HEK293 (cell line): ENCODE data around the gene TPSG1.
A peak's percentile ranks its signal among the peaks of the same experiment; 100 is the strongest.

Experiments
- CTCF ChIA-PET: fragments of 350-600 bp; formaldehyde crosslinking; extraction: SDS; loops from one replicate; lab custom pipeline; 2021; ENCODE audit warnings: antibody characterized with exemption; lab: Yijun Ruan, JAX
- POLR2A ChIA-PET: fragments of 300-600 bp; formaldehyde crosslinking; extraction: SDS; loops from one replicate; lab custom pipeline; 2020; ENCODE audit warnings: antibody characterized with exemption, inconsistent platforms; lab: Yijun Ruan, JAX
- H3K27ac ChIP-seq: fragments of 200-500 bp; sonication (Bioruptor generic); 2 replicates; pipeline ENCODE4 v1.5.1; 2014; ENCODE audit warnings: low read depth, low read length, control low read depth, inconsistent platforms; ENCODE audit errors: extremely low read depth
- H3K36me3 ChIP-seq, 2 experiments: fragments of 200-500 bp in 1 of 2; sonication (Bioruptor generic) in 1 of 2; 1 replicate in 1 of 2; 2 replicates in 1 of 2; pipeline ENCODE4 v1.5.1; 2014 to 2017; ENCODE audit warnings: inconsistent platforms in 2 of 2, low read length in 2 of 2; ENCODE audit not compliant: control insufficient read depth in 2 of 2, insufficient read depth in 1 of 2
- H3K4me1 ChIP-seq: fragments of 200-500 bp; sonication (Bioruptor generic); 2 replicates; pipeline ENCODE4 v1.5.1; 2014; ENCODE audit warnings: mild to moderate bottlenecking, low read length, inconsistent platforms; ENCODE audit not compliant: control insufficient read depth, insufficient read depth
- H3K4me3 ChIP-seq: 2 replicates; pipeline ENCODE4 v1.5.1; 2011; ENCODE audit warnings: low read depth, mild to moderate bottlenecking, control low read depth, low read length, moderate library complexity
- H3K9me3 ChIP-seq: fragments of 200-500 bp; sonication (Bioruptor generic); 2 replicates; pipeline ENCODE4 v1.5.1; 2014; ENCODE audit warnings: low read depth, low read length, inconsistent platforms; ENCODE audit not compliant: control insufficient read depth, insufficient read depth
- EGR2 ChIP-seq: fragments of 450-650 bp; formaldehyde crosslinking; IDR thresholded peaks from 2 replicates; pipeline ENCODE4 v1.5.1; 2016; ENCODE audit warnings: low read depth, missing biosample characterization, missing genetic modification characterization
- GLIS2 ChIP-seq: fragments of 450-650 bp; formaldehyde crosslinking; IDR thresholded peaks from 2 replicates; pipeline ENCODE4 v1.5.1; 2016; ENCODE audit warnings: missing biosample characterization, missing genetic modification characterization
- KLF1 ChIP-seq: fragments of 450-650 bp; formaldehyde crosslinking; IDR thresholded peaks from 2 replicates; pipeline ENCODE4 v1.5.1; 2016; ENCODE audit warnings: missing biosample characterization, missing genetic modification characterization
- KLF10 ChIP-seq: fragments of 450-650 bp; IDR thresholded peaks from 2 replicates; pipeline ENCODE4 v1.5.1; 2018; ENCODE audit warnings: missing biosample characterization, mild to moderate bottlenecking, missing genetic modification characterization
- KLF9 ChIP-seq: fragments of 450-650 bp; formaldehyde crosslinking; IDR thresholded peaks from 2 replicates; pipeline ENCODE4 v1.5.1; 2016; ENCODE audit warnings: missing biosample characterization, missing genetic modification characterization, low read depth
- RBAK ChIP-seq: fragments of 450-650 bp; formaldehyde crosslinking; IDR thresholded peaks from 2 replicates; pipeline ENCODE4 v1.5.1; 2016; ENCODE audit warnings: missing biosample characterization, missing genetic modification characterization
- YY1 ChIP-seq: fragments of 450-650 bp; formaldehyde crosslinking; IDR thresholded peaks from 2 replicates; pipeline ENCODE4 v1.5.1; 2018; ENCODE audit warnings: missing biosample characterization, missing genetic modification characterization
- ZBTB7A ChIP-seq: fragments of 450-650 bp; formaldehyde crosslinking; IDR thresholded peaks from 2 replicates; pipeline ENCODE4 v1.5.1; 2016; ENCODE audit warnings: low read depth, missing biosample characterization, missing genetic modification characterization
- ZBTB8A ChIP-seq: fragments of 450-650 bp; formaldehyde crosslinking; IDR thresholded peaks from 2 replicates; pipeline ENCODE4 v1.5.1; 2016; ENCODE audit warnings: missing biosample characterization, missing genetic modification characterization
- ZFHX2 ChIP-seq: fragments of 450-650 bp; formaldehyde crosslinking; conservative IDR thresholded peaks from 2 replicates; pipeline ENCODE4 v1.5.1; 2016; ENCODE audit warnings: missing biosample characterization, missing genetic modification characterization
- ZIC2 ChIP-seq: fragments of 450-650 bp; formaldehyde crosslinking; IDR thresholded peaks from 2 replicates; pipeline ENCODE4 v1.5.1; 2016; ENCODE audit warnings: missing biosample characterization, missing genetic modification characterization
- ZNF175 ChIP-seq: fragments of 450-650 bp; formaldehyde crosslinking; IDR thresholded peaks from 2 replicates; pipeline ENCODE4 v1.5.1; 2016; ENCODE audit warnings: missing biosample characterization, missing genetic modification characterization
- ZNF184 ChIP-seq: fragments of 450-650 bp; IDR thresholded peaks from 2 replicates; pipeline ENCODE4 v1.5.1; 2018; ENCODE audit warnings: missing biosample characterization, mild to moderate bottlenecking, missing genetic modification characterization
- ZNF211 ChIP-seq: fragments of 450-650 bp; formaldehyde crosslinking; IDR thresholded peaks from 2 replicates; pipeline ENCODE4 v1.5.1; 2016; ENCODE audit warnings: low read depth, missing biosample characterization, missing genetic modification characterization
- ZNF335 ChIP-seq: fragments of 450-650 bp; formaldehyde crosslinking; conservative IDR thresholded peaks from 2 replicates; pipeline ENCODE4 v1.5.1; 2016; ENCODE audit warnings: missing biosample characterization, missing genetic modification characterization
- ZNF501 ChIP-seq: fragments of 450-650 bp; formaldehyde crosslinking; IDR thresholded peaks from 2 replicates; pipeline ENCODE4 v1.5.1; 2016; ENCODE audit warnings: missing biosample characterization, missing genetic modification characterization
- ZNF654 ChIP-seq: fragments of 450-650 bp; formaldehyde crosslinking; IDR thresholded peaks from 2 replicates; pipeline ENCODE4 v1.5.1; 2016; ENCODE audit warnings: low read depth, missing biosample characterization, missing genetic modification characterization
- ZNF664 ChIP-seq: fragments of 450-650 bp; formaldehyde crosslinking; IDR thresholded peaks from 2 replicates; pipeline ENCODE4 v1.5.1; 2016; ENCODE audit warnings: missing biosample characterization, missing genetic modification characterization
- TF ChIP-seq, protein P1 (sequence below): fragments of 450-650 bp; formaldehyde crosslinking; IDR thresholded peaks from 2 replicates; pipeline ENCODE4 v1.5.1; 2016; ENCODE audit warnings: missing biosample characterization, missing genetic modification characterization
- TF ChIP-seq, protein P2 (sequence below): fragments of 450-650 bp; formaldehyde crosslinking; IDR thresholded peaks from 2 replicates; pipeline ENCODE4 v1.5.1; 2016; ENCODE audit warnings: missing biosample characterization, missing genetic modification characterization
- TF ChIP-seq, protein P3 (sequence below): fragments of 450-650 bp; formaldehyde crosslinking; IDR thresholded peaks from 2 replicates; pipeline ENCODE4 v1.5.1; 2017; ENCODE audit warnings: missing biosample characterization, missing genetic modification characterization
- TF ChIP-seq, protein P4 (sequence below): sonication (generic); formaldehyde crosslinking; IDR thresholded peaks from 2 replicates; pipeline ENCODE4 v1.8.1; 2022; ENCODE audit warnings: mild to moderate bottlenecking, moderate library complexity, missing genetic modification reagents
- TF ChIP-seq, protein P5 (sequence below): fragments of 450-650 bp; formaldehyde crosslinking; IDR thresholded peaks from 2 replicates; pipeline ENCODE4 v1.5.1; 2016; ENCODE audit warnings: missing biosample characterization, missing genetic modification characterization

Gene TPSG1

DNA sequence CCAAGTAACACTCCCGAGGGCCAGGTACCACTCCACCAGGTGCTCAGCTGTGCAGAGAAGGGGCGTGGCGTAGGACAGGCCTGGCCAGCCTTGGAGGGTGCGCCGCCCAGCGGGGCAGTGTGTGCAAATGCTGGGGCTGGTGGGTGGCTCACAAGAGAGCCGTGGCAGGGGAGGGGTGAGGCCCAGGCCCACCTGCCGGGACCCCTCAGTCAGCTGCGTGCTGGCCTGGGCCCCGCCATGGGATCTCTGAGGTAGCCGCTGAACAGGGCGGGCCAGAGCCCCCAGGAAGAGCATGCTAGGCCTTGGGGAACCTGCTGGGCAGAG is 8.8 kb downstream of the TPSG1 start:
- Histone ChIP-seq H3K4me3 (no peak overlapping the region), H3K9me3 (no peaks in the 10 kb centered on the region), H3K36me3 (peaks cover 0 to 18% of the 10 kb centered on the region in 2 experiments; a peak in 1 of 3 replicates), H3K27ac (no peak overlapping the region), H3K4me1 (no peaks in the 10 kb centered on the region)
- CTCF ChIA-PET = no interaction called here
- POLR2A ChIA-PET = no interaction called here
- TF ChIP-seq KLF9 = 0 out of 2 replicates have a peak, but pooled peaks have one; percentile 27
- peak; percentile 12; the same call in 1 of the 2 replicates for TF ChIP-seq KLF1 (tag by site-specific recombination)
- peak; percentile 67 for TF ChIP-seq ZIC2 (tag by site-specific recombination)
- no peak for TF ChIP-seq ZNF184 (tag by site-specific recombination)
- no peak for TF ChIP-seq KLF10 (tag by site-specific recombination)

DNA sequence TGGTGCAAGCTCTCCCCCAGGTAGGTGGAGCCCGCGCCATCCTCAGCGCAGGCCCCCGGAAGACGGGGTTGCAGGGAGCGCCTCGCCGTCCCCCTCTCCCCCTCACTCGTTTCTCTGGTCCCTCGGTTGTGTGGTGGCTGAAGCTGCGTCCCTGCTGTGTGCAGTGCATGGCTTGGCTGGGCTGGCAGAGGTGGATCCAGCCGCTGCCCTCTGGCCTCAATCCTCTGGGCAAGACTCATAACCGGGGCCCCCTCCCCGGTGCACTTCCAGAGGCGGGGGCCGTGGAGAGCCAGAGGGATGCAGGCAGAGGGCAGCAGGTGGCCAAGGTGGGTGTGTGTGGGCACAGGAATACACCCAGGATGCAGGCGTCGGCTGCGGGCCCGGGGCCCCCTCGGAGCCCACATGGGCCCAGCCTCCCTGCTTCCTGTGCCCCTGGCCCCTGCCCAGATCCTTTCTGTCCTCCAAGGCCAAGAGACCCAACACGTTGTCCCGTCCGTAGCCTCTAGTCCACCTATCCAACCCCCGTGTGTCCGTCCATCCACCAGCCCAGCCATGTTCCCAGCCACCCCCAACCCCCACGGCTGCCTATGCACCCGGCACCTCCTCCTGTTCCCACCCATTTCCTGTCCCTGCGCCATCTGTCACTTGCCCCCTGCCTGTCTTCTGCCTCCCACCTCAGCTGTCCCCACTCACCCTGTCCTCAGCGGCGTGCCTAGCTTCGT is 9.3 kb downstream of the TPSG1 start:
- no peak for TF ChIP-seq ZNF175 (tag by site-specific recombination)
- TF ChIP-seq, protein P1, sequence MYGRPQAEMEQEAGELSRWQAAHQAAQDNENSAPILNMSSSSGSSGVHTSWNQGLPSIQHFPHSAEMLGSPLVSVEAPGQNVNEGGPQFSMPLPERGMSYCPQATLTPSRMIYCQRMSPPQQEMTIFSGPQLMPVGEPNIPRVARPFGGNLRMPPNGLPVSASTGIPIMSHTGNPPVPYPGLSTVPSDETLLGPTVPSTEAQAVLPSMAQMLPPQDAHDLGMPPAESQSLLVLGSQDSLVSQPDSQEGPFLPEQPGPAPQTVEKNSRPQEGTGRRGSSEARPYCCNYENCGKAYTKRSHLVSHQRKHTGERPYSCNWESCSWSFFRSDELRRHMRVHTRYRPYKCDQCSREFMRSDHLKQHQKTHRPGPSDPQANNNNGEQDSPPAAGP (tag by site-specific recombination) = peak; percentile 66; the same call in 1 of the 2 replicates
- TF ChIP-seq ZNF501 (tag by site-specific recombination) = no peak
- TF ChIP-seq KLF1 (tag by site-specific recombination) = 0 out of 2 replicates have a peak, but pooled peaks have one; percentile 36
- peak; percentile 85 for TF ChIP-seq EGR2
- no peak for TF ChIP-seq ZBTB7A (tag by site-specific recombination)
- TF ChIP-seq ZNF664 = no peak
- peak; percentile 63 for TF ChIP-seq ZFHX2 (tag by site-specific recombination)
- TF ChIP-seq, all 188 proteins: peak for 4
- H3K27ac ChIP-seq = no peak overlapping the region
- ChIA-PET POLR2A (no interaction called here), CTCF (no interaction called here)
- H3K4me3 ChIP-seq = no peak overlapping the region
- no peaks in the 10 kb centered on the region for H3K9me3 ChIP-seq
- H3K36me3 ChIP-seq = peaks cover 0 to 19% of the 10 kb centered on the region in 2 experiments; a peak in 1 of 3 replicates
- no peaks in the 10 kb centered on the region for H3K4me1 ChIP-seq

DNA sequence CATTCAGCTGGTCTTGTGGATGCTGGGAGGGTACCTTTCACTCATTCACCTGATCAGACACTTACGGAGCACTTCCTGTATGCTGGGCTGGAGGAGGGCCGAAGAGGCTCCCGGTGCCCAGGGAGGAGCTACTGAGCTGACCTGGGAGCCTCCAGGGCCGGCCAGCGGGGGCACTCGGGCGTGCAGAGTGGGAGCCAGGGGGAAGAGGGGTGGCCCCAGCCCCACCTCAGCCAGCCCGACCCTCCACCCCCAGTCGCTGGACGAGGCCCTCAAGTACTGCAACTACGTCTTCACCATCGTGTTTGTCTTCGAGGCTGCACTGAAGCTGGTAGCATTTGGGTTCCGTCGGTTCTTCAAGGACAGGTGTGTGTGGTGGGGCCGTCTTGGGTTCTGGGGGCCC is 10.3 kb downstream of the TPSG1 start:
- TF ChIP-seq, protein P2, sequence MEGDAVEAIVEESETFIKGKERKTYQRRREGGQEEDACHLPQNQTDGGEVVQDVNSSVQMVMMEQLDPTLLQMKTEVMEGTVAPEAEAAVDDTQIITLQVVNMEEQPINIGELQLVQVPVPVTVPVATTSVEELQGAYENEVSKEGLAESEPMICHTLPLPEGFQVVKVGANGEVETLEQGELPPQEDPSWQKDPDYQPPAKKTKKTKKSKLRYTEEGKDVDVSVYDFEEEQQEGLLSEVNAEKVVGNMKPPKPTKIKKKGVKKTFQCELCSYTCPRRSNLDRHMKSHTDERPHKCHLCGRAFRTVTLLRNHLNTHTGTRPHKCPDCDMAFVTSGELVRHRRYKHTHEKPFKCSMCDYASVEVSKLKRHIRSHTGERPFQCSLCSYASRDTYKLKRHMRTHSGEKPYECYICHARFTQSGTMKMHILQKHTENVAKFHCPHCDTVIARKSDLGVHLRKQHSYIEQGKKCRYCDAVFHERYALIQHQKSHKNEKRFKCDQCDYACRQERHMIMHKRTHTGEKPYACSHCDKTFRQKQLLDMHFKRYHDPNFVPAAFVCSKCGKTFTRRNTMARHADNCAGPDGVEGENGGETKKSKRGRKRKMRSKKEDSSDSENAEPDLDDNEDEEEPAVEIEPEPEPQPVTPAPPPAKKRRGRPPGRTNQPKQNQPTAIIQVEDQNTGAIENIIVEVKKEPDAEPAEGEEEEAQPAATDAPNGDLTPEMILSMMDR (tag by site-specific recombination) = no peak
- TF ChIP-seq ZNF211 (tag by site-specific recombination) (no peak), ZNF335 (no peak), RBAK (no peak), GLIS2 (tag by site-specific recombination) (no peak), ZBTB8A (tag by site-specific recombination) (no peak), ZNF654 (tag by site-specific recombination) (no peak), YY1 (tag by site-specific recombination) (no peak)
- TF ChIP-seq, protein P3, sequence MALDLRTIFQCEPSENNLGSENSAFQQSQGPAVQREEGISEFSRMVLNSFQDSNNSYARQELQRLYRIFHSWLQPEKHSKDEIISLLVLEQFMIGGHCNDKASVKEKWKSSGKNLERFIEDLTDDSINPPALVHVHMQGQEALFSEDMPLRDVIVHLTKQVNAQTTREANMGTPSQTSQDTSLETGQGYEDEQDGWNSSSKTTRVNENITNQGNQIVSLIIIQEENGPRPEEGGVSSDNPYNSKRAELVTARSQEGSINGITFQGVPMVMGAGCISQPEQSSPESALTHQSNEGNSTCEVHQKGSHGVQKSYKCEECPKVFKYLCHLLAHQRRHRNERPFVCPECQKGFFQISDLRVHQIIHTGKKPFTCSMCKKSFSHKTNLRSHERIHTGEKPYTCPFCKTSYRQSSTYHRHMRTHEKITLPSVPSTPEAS (tag by site-specific recombination) = no peak
- TF ChIP-seq, protein P4, sequence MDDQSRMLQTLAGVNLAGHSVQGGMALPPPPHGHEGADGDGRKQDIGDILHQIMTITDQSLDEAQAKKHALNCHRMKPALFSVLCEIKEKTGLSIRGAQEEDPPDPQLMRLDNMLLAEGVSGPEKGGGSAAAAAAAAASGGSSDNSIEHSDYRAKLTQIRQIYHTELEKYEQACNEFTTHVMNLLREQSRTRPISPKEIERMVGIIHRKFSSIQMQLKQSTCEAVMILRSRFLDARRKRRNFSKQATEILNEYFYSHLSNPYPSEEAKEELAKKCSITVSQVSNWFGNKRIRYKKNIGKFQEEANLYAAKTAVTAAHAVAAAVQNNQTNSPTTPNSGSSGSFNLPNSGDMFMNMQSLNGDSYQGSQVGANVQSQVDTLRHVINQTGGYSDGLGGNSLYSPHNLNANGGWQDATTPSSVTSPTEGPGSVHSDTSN (CRISPR knock-in tag) = no peak
- TF ChIP-seq, protein P5, sequence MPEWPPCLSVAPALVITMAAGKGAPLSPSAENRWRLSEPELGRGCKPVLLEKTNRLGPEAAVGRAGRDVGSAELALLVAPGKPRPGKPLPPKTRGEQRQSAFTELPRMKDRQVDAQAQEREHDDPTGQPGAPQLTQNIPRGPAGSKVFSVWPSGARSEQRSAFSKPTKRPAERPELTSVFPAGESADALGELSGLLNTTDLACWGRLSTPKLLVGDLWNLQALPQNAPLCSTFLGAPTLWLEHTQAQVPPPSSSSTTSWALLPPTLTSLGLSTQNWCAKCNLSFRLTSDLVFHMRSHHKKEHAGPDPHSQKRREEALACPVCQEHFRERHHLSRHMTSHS (tag by site-specific recombination) = no peak
- CTCF ChIA-PET = interaction anchor here (0.5 to 1.1 kb wide), 2 partner anchors 158 to 278 kb away, joined by 3 to 8 read pairs; no protein-coding TSS in a partner anchor
- Histone ChIP-seq H3K27ac (no peak overlapping the region), H3K4me3 (no peak overlapping the region), H3K9me3 (no peaks in the 10 kb centered on the region), H3K4me1 (no peaks in the 10 kb centered on the region), H3K36me3 (peaks cover 0 to 19% of the 10 kb centered on the region in 2 experiments; a peak in 1 of 3 replicates)
- POLR2A ChIA-PET = no interaction called here
